SU-DHL-6 (cell line): ENCODE data around the gene CD151.

Experiments used
- CTCF ChIP-seq: fragments of 200-600 bp; sonication (generic); IDR thresholded peaks from one replicate; pipeline ENCODE4 v1.5.1; 2017; ENCODE audit warnings: antibody characterized with exemption, mild to moderate bottlenecking, low read length, moderate library complexity; ENCODE audit not compliant: insufficient read depth, poor library complexity, severe bottlenecking
- EZH2phosphoT487 ChIP-seq: fragments of 200-600 bp; sonication (generic), shearing (Covaris generic); conservative IDR thresholded peaks from 2 replicates; pipeline ENCODE4 v1.6.1; 2018; ENCODE audit warnings: mild to moderate bottlenecking, antibody characterized with exemption, low read length, moderate library complexity, mixed read lengths

GRCh38 chr11:868802-869201 lies 36.0 kb downstream of the CD151 start:
- TF ChIP-seq CTCF: no peak
- no peak for TF ChIP-seq EZH2phosphoT487
